ENCODE measurements around the gene LTB4R2. TPM values are rescaled to one million over a fixed set of nuclear protein-coding genes. Genes with fewer than 3 reads are reported as not detected.
"Not testable (repeated sequence)": the region's sequence is repeated elsewhere in the genome, so short reads cannot be mapped to it uniquely, and the experiment has no call there.

Gene LTB4R2
- total RNA-seq, 2 donors from 2014 or later, result 15.2 to 21.8 TPM

DNA sequence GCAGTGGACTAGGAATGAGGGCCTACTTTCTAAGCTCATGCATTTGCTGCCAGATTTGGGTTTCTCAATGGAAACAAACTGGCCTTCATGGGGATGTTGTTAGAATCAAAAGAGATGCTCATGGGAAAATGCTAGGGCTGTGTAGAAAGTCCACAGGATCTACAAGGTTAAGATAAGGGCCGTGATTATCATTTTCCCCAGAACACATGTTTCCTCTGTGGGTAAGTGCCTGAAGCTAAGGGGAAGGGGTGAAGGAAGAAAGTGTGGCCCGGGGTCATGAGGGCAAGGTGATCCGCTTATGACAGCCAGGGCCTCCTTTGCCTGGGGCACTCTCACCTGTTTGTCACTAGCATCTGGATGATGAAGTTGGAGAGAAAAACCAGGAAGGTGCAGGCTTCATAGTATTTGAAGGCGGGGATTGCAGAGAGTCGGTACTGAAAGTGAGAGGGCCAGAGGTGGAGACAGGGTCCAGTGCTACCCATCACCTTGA, 15.1 kb downstream of the LTB4R2 start:
- no peaks in the 10 kb centered on the region for H3K4me1 ChIP-seq (ENCODE audit: control insufficient read depth in 1 of 2, low read depth in 2 of 2)
- H3K9me3 ChIP-seq, result no peaks in the 10 kb centered on the region
- DNase-seq (ENCODE audit: low spot score) (no peak), ATAC-seq (ENCODE audit: insufficient number of reproducible peaks, low FRiP score, low read depth) (no peak)
- no peak overlapping the region for H3K4me3 ChIP-seq
- no peaks in the 10 kb centered on the region for H3K36me3 ChIP-seq
- TF ChIP-seq, protein P1, sequence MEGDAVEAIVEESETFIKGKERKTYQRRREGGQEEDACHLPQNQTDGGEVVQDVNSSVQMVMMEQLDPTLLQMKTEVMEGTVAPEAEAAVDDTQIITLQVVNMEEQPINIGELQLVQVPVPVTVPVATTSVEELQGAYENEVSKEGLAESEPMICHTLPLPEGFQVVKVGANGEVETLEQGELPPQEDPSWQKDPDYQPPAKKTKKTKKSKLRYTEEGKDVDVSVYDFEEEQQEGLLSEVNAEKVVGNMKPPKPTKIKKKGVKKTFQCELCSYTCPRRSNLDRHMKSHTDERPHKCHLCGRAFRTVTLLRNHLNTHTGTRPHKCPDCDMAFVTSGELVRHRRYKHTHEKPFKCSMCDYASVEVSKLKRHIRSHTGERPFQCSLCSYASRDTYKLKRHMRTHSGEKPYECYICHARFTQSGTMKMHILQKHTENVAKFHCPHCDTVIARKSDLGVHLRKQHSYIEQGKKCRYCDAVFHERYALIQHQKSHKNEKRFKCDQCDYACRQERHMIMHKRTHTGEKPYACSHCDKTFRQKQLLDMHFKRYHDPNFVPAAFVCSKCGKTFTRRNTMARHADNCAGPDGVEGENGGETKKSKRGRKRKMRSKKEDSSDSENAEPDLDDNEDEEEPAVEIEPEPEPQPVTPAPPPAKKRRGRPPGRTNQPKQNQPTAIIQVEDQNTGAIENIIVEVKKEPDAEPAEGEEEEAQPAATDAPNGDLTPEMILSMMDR (IDR thresholded peaks at IDR 0.05), result no peak
- no peaks in the 10 kb centered on the region for H3K27me3 ChIP-seq (replicated peaks; ENCODE audit: insufficient read depth)
- H3K27ac ChIP-seq, result no peak overlapping the region

DNA sequence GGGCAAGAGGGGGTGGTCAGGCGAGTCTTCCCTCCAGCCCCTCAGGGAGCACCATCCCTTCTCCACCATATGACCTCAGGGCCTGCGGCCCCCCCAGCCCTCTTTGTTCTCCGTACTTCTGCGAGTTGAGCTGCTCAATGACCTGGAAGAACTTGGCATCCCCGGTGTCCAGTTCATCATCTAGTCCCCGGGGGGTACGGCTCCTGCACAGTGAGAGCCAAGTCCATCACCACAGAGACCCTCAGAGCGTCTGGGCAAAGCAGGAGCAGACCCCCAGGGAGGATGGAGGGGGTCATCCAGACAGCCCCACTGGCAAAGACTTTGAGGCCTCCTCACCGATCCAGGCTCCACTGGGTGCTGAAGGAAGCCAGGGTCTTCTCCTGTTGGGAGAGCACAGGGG, 16.0 kb downstream of the LTB4R2 start:
- no peak for ATAC-seq (ENCODE audit: insufficient number of reproducible peaks, low FRiP score, low read depth)
- Histone ChIP-seq H3K4me3 (no peak overlapping the region), H3K9me3 (no peaks in the 10 kb centered on the region), H3K27ac (no peak overlapping the region), H3K27me3 (replicated peaks; ENCODE audit: insufficient read depth) (no peaks in the 10 kb centered on the region), H3K4me1 (ENCODE audit: control insufficient read depth in 1 of 2, low read depth in 2 of 2) (no peaks in the 10 kb centered on the region), H3K36me3 (no peaks in the 10 kb centered on the region)
- TF ChIP-seq, protein P1 (IDR thresholded peaks at IDR 0.05), result no peak
- no peak for DNase-seq (ENCODE audit: low spot score)

DNA sequence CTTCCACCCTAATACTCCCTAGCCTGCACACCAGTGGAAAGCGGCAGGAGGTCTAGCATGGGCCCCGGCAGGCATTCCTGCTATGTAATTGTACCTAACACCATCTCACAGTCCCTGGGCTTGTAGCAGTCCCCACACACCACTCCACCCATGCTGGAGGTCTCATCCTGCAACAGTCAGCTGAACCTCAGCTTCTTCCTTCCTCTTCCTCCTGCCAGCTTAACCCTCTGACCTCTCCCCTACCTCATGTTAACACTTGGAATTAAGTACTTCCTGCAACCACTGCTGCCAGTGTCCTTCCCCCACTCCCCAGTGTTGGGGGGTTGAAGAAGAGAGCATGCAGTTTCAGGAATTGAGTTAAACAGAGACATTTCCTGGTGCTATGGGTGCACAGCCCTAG, 17.4 kb downstream of the LTB4R2 start:
- no peaks in the 10 kb centered on the region for H3K9me3 ChIP-seq
- TF ChIP-seq, protein P1 (IDR thresholded peaks at IDR 0.05), result no peak
- no peaks in the 10 kb centered on the region for H3K27me3 ChIP-seq (replicated peaks; ENCODE audit: insufficient read depth)
- no peak for ATAC-seq (ENCODE audit: insufficient number of reproducible peaks, low FRiP score, low read depth)
- no peak overlapping the region for H3K27ac ChIP-seq
- H3K4me1 ChIP-seq (ENCODE audit: control insufficient read depth in 1 of 2, low read depth in 2 of 2), result peaks cover 1 to 7% of the 10 kb centered on the region in 2 donors
- H3K36me3 ChIP-seq, result no peaks in the 10 kb centered on the region
- H3K4me3 ChIP-seq, result no peak overlapping the region
- DNase-seq (ENCODE audit: low spot score), result no peak

DNA sequence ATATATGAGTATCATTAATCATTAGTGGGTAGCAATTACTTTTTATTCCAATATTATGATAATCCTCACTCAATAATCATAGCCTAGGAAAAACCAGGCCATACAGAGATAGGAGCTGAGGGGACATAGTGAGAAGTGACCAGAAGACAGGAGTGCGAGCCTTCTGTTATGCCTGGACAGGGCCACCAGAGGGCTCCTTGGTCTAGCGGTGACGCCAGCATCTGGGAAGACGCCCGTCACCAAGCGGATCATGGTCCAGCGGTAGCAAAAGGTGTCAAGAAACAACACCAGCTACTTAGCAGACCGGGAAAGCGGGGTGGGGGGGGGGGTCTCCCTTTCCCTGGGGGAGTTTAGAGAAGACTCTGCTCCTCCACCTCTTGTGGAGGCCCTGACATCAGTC, 18.0 kb downstream of the LTB4R2 start:
- H3K27ac ChIP-seq; DNase-seq (ENCODE audit: low spot score); ATAC-seq (ENCODE audit: insufficient number of reproducible peaks, low FRiP score, low read depth); H3K9me3 ChIP-seq; H3K27me3 ChIP-seq (replicated peaks; ENCODE audit: insufficient read depth); H3K36me3 ChIP-seq; H3K4me3 ChIP-seq: not testable (repeated sequence)
- TF ChIP-seq, protein P1 (IDR thresholded peaks at IDR 0.05), result peak; percentile 62
- H3K4me1 ChIP-seq (ENCODE audit: control insufficient read depth in 1 of 2, low read depth in 2 of 2), result peaks cover 7 to 14% of the 10 kb centered on the region in 2 donors

DNA sequence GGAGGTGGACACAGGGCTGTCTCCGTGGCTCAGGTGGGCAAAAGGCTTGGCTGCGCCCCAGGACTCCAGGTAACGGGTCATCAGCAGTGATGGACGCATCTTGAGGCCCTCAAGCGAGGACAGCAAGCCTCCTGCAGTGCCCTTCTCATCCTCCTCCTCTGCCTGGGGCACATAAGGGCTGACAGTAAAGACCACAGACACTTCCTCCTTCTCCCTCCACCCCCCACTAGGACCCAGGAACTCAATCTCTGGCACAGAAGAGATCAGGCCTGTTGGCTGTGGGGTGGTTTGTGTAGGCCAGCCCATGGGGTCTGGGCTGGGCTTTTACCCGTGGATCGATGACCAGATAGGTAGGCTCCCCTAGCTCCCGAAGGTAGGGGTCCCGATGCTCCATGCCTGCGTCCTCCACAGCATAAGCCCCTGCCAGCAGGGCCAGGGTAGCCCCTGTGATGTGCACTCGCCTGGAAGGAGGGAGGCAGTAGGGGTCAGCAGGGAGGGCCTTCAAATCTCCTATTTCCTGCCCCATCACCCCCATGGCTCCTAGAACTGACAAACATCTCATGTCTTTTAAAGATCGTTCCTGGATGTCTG, 19.2 kb downstream of the LTB4R2 start:
- Histone ChIP-seq H3K27ac (no peak overlapping the region), H3K36me3 (no peaks in the 10 kb centered on the region), H3K4me1 (ENCODE audit: control insufficient read depth in 1 of 2, low read depth in 2 of 2) (peaks cover 16 to 26% of the 10 kb centered on the region in 2 donors), H3K4me3 (no peak overlapping the region), H3K27me3 (replicated peaks; ENCODE audit: insufficient read depth) (peaks cover 2% of the 10 kb centered on the region), H3K9me3 (no peaks in the 10 kb centered on the region)
- TF ChIP-seq, protein P1 (IDR thresholded peaks at IDR 0.05), result no peak
- ATAC-seq (ENCODE audit: insufficient number of reproducible peaks, low FRiP score, low read depth), result no peak
- DNase-seq (ENCODE audit: low spot score), result no peak
